H1 (cell line): ENCODE data around the gene RARB. TPM values are rescaled to one million over a fixed set of nuclear protein-coding genes. Genes with fewer than 3 reads are reported as not detected.

Experiments used
- CTCF ChIA-PET: fragments of 300-600 bp; sonication (Branson Sonifier 250); formaldehyde crosslinking; loops from one replicate; lab custom pipeline; 2021; ENCODE audit not compliant: partially characterized antibody; lab: Charles Lee
- POLR2A ChIA-PET: fragments of 300-600 bp; sonication (Branson Sonifier 250); formaldehyde crosslinking; loops from one replicate; lab custom pipeline; 2021; ENCODE audit warnings: inconsistent platforms; ENCODE audit not compliant: partially characterized antibody; lab: Charles Lee
- DNase-seq, 2 experiments: peaks; one replicate each; pipeline versions ENCODE4 v3.0.0 to v3.0.0-alpha.2; 2010 to 2022; ENCODE audit warnings: low spot score in 2 of 2, low read depth in 1 of 2, mixed read lengths in 1 of 2
- FAIRE-seq: peaks from 2 replicates; lab custom pipeline; 2011; peaks lifted over from hg19 to GRCh38; lab: Jason Lieb, UNC
- H2AFZ ChIP-seq: 2 replicates; pipeline ENCODE4 v1.8.1; 2012; ENCODE audit warnings: low read length, inconsistent platforms
- H2AK5ac ChIP-seq: 2 replicates; pipeline ENCODE4 v1.6.1; 2013; ENCODE audit warnings: low read depth, low read length
- H2BK120ac ChIP-seq: replicated peaks from 2 replicates; pipeline ENCODE3; 2013; ENCODE audit warnings: low read depth, low read length, inconsistent platforms
- H2BK12ac ChIP-seq: 2 replicates; pipeline ENCODE4 v1.6.1; 2013; ENCODE audit warnings: low read depth, low read length
- H2BK15ac ChIP-seq: 2 replicates; pipeline ENCODE4 v1.6.1; 2013; ENCODE audit warnings: low read length
- H2BK20ac ChIP-seq: 2 replicates; pipeline ENCODE4 v1.6.1; 2013; ENCODE audit warnings: low read length
- H2BK5ac ChIP-seq: 2 replicates; pipeline ENCODE4 v1.6.1; 2013; ENCODE audit warnings: low read depth, low read length
- H3K14ac ChIP-seq: 2 replicates; pipeline ENCODE4 v1.6.1; 2013; ENCODE audit warnings: inconsistent platforms; ENCODE audit not compliant: insufficient read length
- H3K18ac ChIP-seq: 2 replicates; pipeline ENCODE4 v1.6.1; 2013; ENCODE audit warnings: low read length; ENCODE audit errors: extremely low read depth
- H3K23ac ChIP-seq: 2 replicates; pipeline ENCODE4 v1.6.1; 2013; ENCODE audit warnings: inconsistent platforms; ENCODE audit not compliant: insufficient read length
- H3K23me2 ChIP-seq: 2 replicates; pipeline ENCODE4 v1.6.1; 2013; ENCODE audit warnings: low read depth, low read length
- H3K27ac ChIP-seq: 2 replicates; pipeline ENCODE4 v1.6.1; 2011; ENCODE audit warnings: low read depth, low read length, inconsistent platforms
- H3K27me3 ChIP-seq, 4 experiments: replicated peaks in 1 of 4; 1 replicate in 1 of 4; 2 replicates in 3 of 4; pipeline versions ENCODE4 v1.6.1 to v1.8.1; 2011 to 2013; ENCODE audit warnings: low read length in 3 of 4, mild to moderate bottlenecking in 3 of 4, inconsistent platforms in 2 of 4, mixed read lengths in 2 of 4, moderate library complexity in 1 of 4; ENCODE audit not compliant: control insufficient read depth in 3 of 4, insufficient read depth in 3 of 4; ENCODE audit errors: extremely low read depth in 1 of 4
- H3K36me3 ChIP-seq, 4 experiments: 2 replicates each; pipeline versions ENCODE4 v1.6.1 to v1.8.1; 2011 to 2013; ENCODE audit warnings: mild to moderate bottlenecking in 4 of 4, low read length in 3 of 4, moderate library complexity in 2 of 4, control low read depth in 1 of 4, inconsistent platforms in 1 of 4; ENCODE audit not compliant: insufficient read depth in 4 of 4, control insufficient read depth in 2 of 4
- H3K4ac ChIP-seq: replicated peaks from 2 replicates; pipeline ENCODE3; 2013; ENCODE audit warnings: low read length, low read depth, mixed read lengths, inconsistent platforms; ENCODE audit not compliant: insufficient read length
- H3K4me1 ChIP-seq, 4 experiments: replicated peaks in 1 of 4; 1 replicate in 1 of 4; 2 replicates in 3 of 4; pipeline versions ENCODE4 v1.6.1 to v1.8.1; 2011 to 2013; ENCODE audit warnings: low read length in 3 of 4, inconsistent platforms in 2 of 4, mixed read lengths in 1 of 4; ENCODE audit not compliant: insufficient read depth in 4 of 4, control insufficient read depth in 3 of 4
- H3K4me2 ChIP-seq, 2 experiments: 2 replicates each; pipeline versions ENCODE4 v1.6.1 to v1.8.1; 2011 to 2013; ENCODE audit warnings: low read depth in 2 of 2, low read length in 2 of 2, control low read depth in 1 of 2, inconsistent platforms in 1 of 2, mild to moderate bottlenecking in 1 of 2; ENCODE audit not compliant: insufficient read depth in 1 of 2
- H3K4me3 ChIP-seq, 4 experiments: fragments of 200-600, 300-600 bp in 1 of 4; sonication (generic), shearing (Covaris generic), sonication (Bioruptor Twin) in 1 of 4; 2 replicates each; pipeline versions ENCODE4 v1.5.1 to v1.8.1; 2011 to 2016; ENCODE audit warnings: low read length in 4 of 4, low read depth in 3 of 4, control low read depth in 2 of 4, inconsistent platforms in 2 of 4, mild to moderate bottlenecking in 2 of 4, mixed read lengths in 1 of 4, moderate library complexity in 1 of 4; ENCODE audit not compliant: insufficient read depth in 2 of 4; ENCODE audit errors: extremely low read depth in 1 of 4
- H3K56ac ChIP-seq: replicated peaks from 2 replicates; pipeline ENCODE3; 2013; ENCODE audit warnings: low read depth, mild to moderate bottlenecking, mixed read lengths, low read length, inconsistent platforms; ENCODE audit not compliant: insufficient read length
- H3K79me1 ChIP-seq: 2 replicates; pipeline ENCODE4 v1.6.1; 2013; ENCODE audit warnings: low read depth, low read length, control low read depth
- H3K79me2 ChIP-seq, 2 experiments: 2 replicates each; pipeline versions ENCODE4 v1.6.1 to v1.8.1; 2012 to 2013; ENCODE audit warnings: low read length in 2 of 2, mild to moderate bottlenecking in 2 of 2, inconsistent platforms in 1 of 2; ENCODE audit not compliant: insufficient read depth in 2 of 2, control insufficient read depth in 1 of 2
- H3K9ac ChIP-seq, 4 experiments: replicated peaks in 1 of 4; 1 replicate in 1 of 4; 2 replicates in 3 of 4; pipeline versions ENCODE4 v1.6.1 to v1.8.1; 2011 to 2013; ENCODE audit warnings: low read depth in 3 of 4, low read length in 3 of 4, control low read depth in 2 of 4, mild to moderate bottlenecking in 2 of 4, moderate library complexity in 2 of 4, inconsistent platforms in 1 of 4; ENCODE audit errors: extremely low read depth in 1 of 4
- H3K9me3 ChIP-seq, 2 experiments: 2 replicates each; pipeline versions ENCODE4 v1.6.1 to v1.8.1; 2012 to 2013; ENCODE audit warnings: mild to moderate bottlenecking in 2 of 2, moderate library complexity in 2 of 2, control low read depth in 1 of 2, inconsistent platforms in 1 of 2, low read depth in 1 of 2, low read length in 1 of 2, mixed read lengths in 1 of 2; ENCODE audit not compliant: insufficient read depth in 2 of 2
- H4K20me1 ChIP-seq, 2 experiments: replicated peaks in 1 of 2; 2 replicates each; pipeline versions ENCODE3 to v1.8.1; 2011 to 2013; ENCODE audit warnings: inconsistent platforms in 2 of 2, low read length in 2 of 2, mild to moderate bottlenecking in 1 of 2; ENCODE audit not compliant: insufficient read depth in 2 of 2, control insufficient read depth in 1 of 2
- H4K5ac ChIP-seq: 2 replicates; pipeline ENCODE4 v1.6.1; 2013; ENCODE audit warnings: low read length, low read depth, mixed read lengths, inconsistent platforms; ENCODE audit not compliant: insufficient read length
- H4K8ac ChIP-seq: 2 replicates; pipeline ENCODE4 v1.8.0; 2013; ENCODE audit warnings: mild to moderate bottlenecking, moderate library complexity, low read length, inconsistent platforms; ENCODE audit not compliant: insufficient read depth; ENCODE audit errors: extremely low read depth
- H4K91ac ChIP-seq: replicated peaks from 2 replicates; pipeline ENCODE3; 2013; ENCODE audit warnings: low read length, mixed read lengths, inconsistent platforms; ENCODE audit not compliant: insufficient read length
- ATF3 ChIP-seq: IDR thresholded peaks from 2 replicates; pipeline ENCODE4 v1.6.1; 2011; ENCODE audit warnings: low read depth, mild to moderate bottlenecking, low read length; ENCODE audit not compliant: insufficient read depth
- BCL11A ChIP-seq, 2 experiments: IDR thresholded peaks; one replicate each; pipeline ENCODE4 v1.6.1; 2011; ENCODE audit warnings: low read depth in 2 of 2, low read length in 2 of 2, mild to moderate bottlenecking in 2 of 2
- EZH2 ChIP-seq: fragments of 200-600 bp; sonication (generic); IDR thresholded peaks from 2 replicates; pipeline ENCODE4 v1.7.1; 2012; ENCODE audit warnings: low read depth, mild to moderate bottlenecking, moderate library complexity, low read length, inconsistent platforms; ENCODE audit not compliant: severe bottlenecking
- FOSL1 ChIP-seq: IDR thresholded peaks from 2 replicates; pipeline ENCODE4 v1.6.1; 2011; ENCODE audit warnings: mild to moderate bottlenecking, low read depth, low read length, moderate library complexity; ENCODE audit not compliant: insufficient read depth
- GTF2F1 ChIP-seq: IDR thresholded peaks from 2 replicates; pipeline ENCODE4 v1.6.1; 2012; ENCODE audit warnings: low read depth, low read length, improper control_type of control experiment, borderline replicate concordance
- KDM1A ChIP-seq: fragments of 200-600, 300-600 bp; sonication (generic); IDR thresholded peaks from 2 replicates; pipeline ENCODE4 v1.7.1; 2016; ENCODE audit warnings: mild to moderate bottlenecking, low read length, borderline replicate concordance
- KDM5A ChIP-seq: fragments of 200-600 bp; IDR thresholded peaks from 2 replicates; pipeline ENCODE4 v1.7.1; 2012; ENCODE audit warnings: mild to moderate bottlenecking, low read length, inconsistent platforms, mixed read lengths
- SIN3A ChIP-seq, 2 experiments: IDR thresholded peaks in 1 of 2; conservative IDR thresholded peaks in 1 of 2; 2 replicates each; pipeline ENCODE4 v1.6.1; 2011 to 2012; ENCODE audit warnings: low read length in 2 of 2, improper control_type of control experiment in 1 of 2, low read depth in 1 of 2, mild to moderate bottlenecking in 1 of 2
- SIRT6 ChIP-seq: IDR thresholded peaks from one replicate; pipeline ENCODE4 v1.7.1; 2012; ENCODE audit warnings: low read length, inconsistent platforms
- SRF ChIP-seq: IDR thresholded peaks from 2 replicates; pipeline ENCODE4 v1.6.1; 2011; ENCODE audit warnings: mild to moderate bottlenecking, low read depth, low read length, moderate library complexity
- TEAD4 ChIP-seq: IDR thresholded peaks from 2 replicates; pipeline ENCODE4 v1.6.1; 2012; ENCODE audit warnings: low read depth, low read length, inconsistent platforms, mixed read lengths
- ZNF274 ChIP-seq: IDR thresholded peaks from 2 replicates; pipeline ENCODE4 v1.7.0; 2012; ENCODE audit warnings: low read length, borderline replicate concordance; ENCODE audit errors: extremely low read depth
- WGBS, 2 experiments: shearing (Covaris generic) in 1 of 2; methylation state at CpG; one replicate each; pipeline versions ENCODE4 v1.1.6 to v1.1.7; 2013 to 2015; ENCODE audit warnings: low lambda C conversion rate in 2 of 2, mixed read lengths in 2 of 2, inconsistent platforms in 1 of 2, low coverage in 1 of 2, missing lambda C conversion rate in 1 of 2; ENCODE audit not compliant: insufficient replicate concordance in 2 of 2, insufficient coverage in 1 of 2, insufficient read length in 1 of 2; ENCODE audit errors: extremely low coverage in 1 of 2, missing lambda C conversion rate in 1 of 2; 5-methylcytosine and 5-hydroxymethylcytosine counted together
- polyA plus RNA-seq, 7 experiments: library from polyadenylated mRNA; depleted of rRNA in 3 of 7; stranded (reverse) in 5 of 7; unstranded in 2 of 7; fragments of >200 nt in 5 of 7; fragments of 200-250 nt in 2 of 7; gene quantifications; 1 replicate in 5 of 7; 2 replicates in 1 of 7; 4 replicates in 1 of 7; pipeline versions ENCODE4 v1.2.1 to v1.2.3, GENCODE V29; 2011 to 2013; ENCODE audit warnings: missing spikeins in 2 of 7, mixed read lengths in 2 of 7
- total RNA-seq: library from RNA; stranded (reverse); fragmentation: NEBNext Ultra II Directional; extraction: Animal tissue kit (Norgen Biotek cat#: 25700); gene quantifications from 2 replicates; pipeline ENCODE4 v1.2.1, GENCODE V29; 2021

Gene RARB
- total and polyA plus RNA-seq, 2 of the 8 experiments (the other 6 are each of a cell fraction or from before 2014, with no cell fraction given): 0.15 to 0.22 TPM

DNA sequence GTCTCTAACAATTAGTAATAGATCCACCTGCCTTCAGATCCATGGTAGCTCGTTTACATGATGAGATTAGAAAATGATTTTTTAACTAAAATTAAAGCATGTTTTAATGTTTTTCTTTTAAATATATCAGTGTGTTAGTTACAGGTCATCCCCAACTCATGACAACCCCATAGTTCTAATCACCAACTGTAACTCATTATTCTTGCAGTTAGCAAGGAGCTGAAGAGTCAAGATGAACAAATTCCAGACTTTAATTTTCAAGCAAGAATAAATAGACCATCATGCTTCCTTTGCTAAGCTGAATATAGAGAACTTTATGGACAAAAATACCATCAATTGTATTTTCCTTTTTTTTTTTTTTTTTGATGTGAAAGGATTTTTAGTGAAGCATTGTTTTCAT is 135.5 kb downstream of the RARB start:
- no peak for FAIRE-seq
- no peak overlapping the region for H3K18ac ChIP-seq
- TF ChIP-seq TEAD4: no peak
- TF ChIP-seq SIN3A (conservative IDR thresholded peaks at IDR 0.05 in 1 of 2, IDR thresholded peaks at IDR 0.05 in 1 of 2; ENCODE audit: low read depth in 1 of 2, low read length in 2 of 2): no peak
- no peak for TF ChIP-seq FOSL1
- TF ChIP-seq ZNF274: no peak
- no peak for TF ChIP-seq KDM5A
- no peak for TF ChIP-seq GTF2F1
- no peak for TF ChIP-seq KDM1A
- no peak for TF ChIP-seq BCL11A (IDR thresholded peaks at IDR 0.05; ENCODE audit: low read depth in 2 of 2, low read length in 2 of 2)
- no peak for TF ChIP-seq SIRT6
- TF ChIP-seq ATF3: no peak
- no peak for TF ChIP-seq SRF
- no peak for TF ChIP-seq EZH2

More for the DNA sequence above, 135.5 kb downstream of the RARB start:
- H3K23me2 ChIP-seq: no peaks in the 10 kb centered on the region; the same call in 1 of the 2 replicates
- no peak overlapping the region for H3K4me3 ChIP-seq
- no peak overlapping the region for H2BK20ac ChIP-seq
- no peaks in the 10 kb centered on the region for H3K79me2 ChIP-seq
- no peak for DNase-seq
- H2AK5ac ChIP-seq: no peak overlapping the region
- H3K79me1 ChIP-seq: no peaks in the 10 kb centered on the region
- no peak overlapping the region for H2AFZ ChIP-seq
- 88% methylated on average over 1 of the region's 1 CpG; no CpG with 5 or more reads in 1 of the 2 experiments for WGBS, 2 experiments
- H2BK120ac ChIP-seq: no peak overlapping the region
- CTCF ChIA-PET: interaction anchor here (0.6 to 1.6 kb wide), 3 partner anchors 8 to 16 kb away, joined by 3 to 4 read pairs (median 4); no protein-coding TSS in a partner anchor
- H3K23ac ChIP-seq: no peak overlapping the region
- no peaks in the 10 kb centered on the region for H3K27me3 ChIP-seq
- no peaks in the 10 kb centered on the region for H3K4me1 ChIP-seq
- H4K91ac ChIP-seq: no peak overlapping the region
- no peak overlapping the region for H3K56ac ChIP-seq
- H3K9ac ChIP-seq: no peak overlapping the region
- H3K4me2 ChIP-seq: no peak overlapping the region
- H2BK12ac ChIP-seq: no peak overlapping the region
- no peaks in the 10 kb centered on the region for H3K36me3 ChIP-seq
- no peak overlapping the region for H3K14ac ChIP-seq
- no peak overlapping the region for H3K27ac ChIP-seq
- no peak overlapping the region for H4K8ac ChIP-seq
- no peaks in the 10 kb centered on the region for H3K9me3 ChIP-seq
- H2BK15ac ChIP-seq: no peak overlapping the region
- POLR2A ChIA-PET: no interaction called here
- no peak overlapping the region for H3K4ac ChIP-seq
- no peak overlapping the region for H4K5ac ChIP-seq
- no peaks in the 10 kb centered on the region for H4K20me1 ChIP-seq
- H2BK5ac ChIP-seq: no peak overlapping the region
